PC-3 (cell line): ENCODE data around the gene SLC7A1.

Experiments
- CTCF ChIP-seq: fragments of 300-600 bp; sonication (generic); conservative IDR thresholded peaks from 2 replicates; pipeline ENCODE4 v1.5.1; 2017; ENCODE audit warnings: antibody characterized with exemption, low read depth, mild to moderate bottlenecking, low read length
- EZH2phosphoT487 ChIP-seq: fragments of 300-600 bp; sonication (generic); IDR thresholded peaks from 2 replicates; pipeline ENCODE4 v1.6.1; 2018; ENCODE audit warnings: mild to moderate bottlenecking, antibody characterized with exemption, low read length, borderline replicate concordance

- TF ChIP-seq CTCF (no peak), EZH2phosphoT487 (no peak)
Observed at GRCh38 chr13:29516012-29516411, 79.5 kb downstream of the SLC7A1 start.
